Endothelial cell (in vitro differentiated cells): Measurements from ENCODE around the gene LYL1. TPM values are rescaled to one million over a fixed set of nuclear protein-coding genes. Genes with fewer than 3 reads are reported as not detected.
A peak's percentile ranks its signal among the peaks of the same experiment; 100 is the strongest.

Experiments
- DNase-seq: peaks from one replicate; pipeline ENCODE4 v3.0.0; 2021; ENCODE audit warnings: low spot score
- H3K27ac Mint-ChIP-seq: one replicate; pipeline ENCODE4 v1.8.0; 2021; ENCODE audit warnings: mixed read lengths, inconsistent platforms; ENCODE audit not compliant: unreplicated experiment
- H3K27me3 Mint-ChIP-seq: one replicate; pipeline ENCODE4 v1.8.0; 2021; ENCODE audit warnings: mild to moderate bottlenecking, moderate library complexity, mixed read lengths, inconsistent platforms; ENCODE audit not compliant: unreplicated experiment
- H3K36me3 Mint-ChIP-seq: one replicate; pipeline ENCODE4 v1.8.0; 2021; ENCODE audit warnings: mild to moderate bottlenecking, low read depth, mixed read lengths, inconsistent platforms; ENCODE audit not compliant: unreplicated experiment
- H3K4me1 Mint-ChIP-seq: one replicate; pipeline ENCODE4 v1.8.0; 2021; ENCODE audit warnings: mild to moderate bottlenecking, mixed read lengths, inconsistent platforms; ENCODE audit not compliant: unreplicated experiment
- H3K4me3 Mint-ChIP-seq: one replicate; pipeline ENCODE4 v1.8.0; 2021; ENCODE audit warnings: mild to moderate bottlenecking, mixed read lengths, inconsistent platforms; ENCODE audit not compliant: unreplicated experiment
- H3K9me3 Mint-ChIP-seq: one replicate; pipeline ENCODE4 v1.8.0; 2021; ENCODE audit warnings: mixed read lengths, inconsistent platforms; ENCODE audit not compliant: unreplicated experiment
- CTCF ChIP-seq: fragments of 200-600 bp; sonication (generic); IDR thresholded peaks from one replicate; pipeline ENCODE4 v1.5.0; 2021; ENCODE audit warnings: antibody characterized with exemption; ENCODE audit not compliant: unreplicated experiment
- total RNA-seq: library from RNA; stranded (reverse); fragmentation: NEBNext Ultra II Directional; extraction: Animal tissue kit (Norgen Biotek cat#: 25700); gene quantifications from one replicate; pipeline ENCODE4 v1.2.1, GENCODE V29; 2021; ENCODE audit not compliant: unreplicated experiment

LYL1 gene
- total RNA-seq, 1 donor from 2014 or later: 68.6 TPM

GRCh38 chr19:13112555-13112954 lies 9.9 kb upstream of the LYL1 start:
- no peak overlapping the region for H3K4me3 Mint-ChIP-seq

GRCh38 chr19:13110099-13110610 lies 7.5 kb upstream of the LYL1 start:
- Mint-ChIP-seq H3K36me3 (no peaks in the 10 kb centered on the region), H3K27ac (no peak overlapping the region), H3K9me3 (no peaks in the 10 kb centered on the region), H3K27me3 (peaks cover 5% of the 10 kb centered on the region), H3K4me1 (no peaks in the 10 kb centered on the region), H3K4me3 (no peak overlapping the region)
- no peak for DNase-seq
- TF ChIP-seq CTCF: no peak

More at GRCh38 chr19:13112555-13112954, 9.9 kb upstream of the LYL1 start:
- peaks cover 7% of the 10 kb centered on the region for H3K36me3 Mint-ChIP-seq
- no peak overlapping the region for H3K27ac Mint-ChIP-seq
- H3K4me1 Mint-ChIP-seq: peaks cover 16% of the 10 kb centered on the region
- TF ChIP-seq CTCF: no peak
- peaks cover 6% of the 10 kb centered on the region for H3K27me3 Mint-ChIP-seq
- no peaks in the 10 kb centered on the region for H3K9me3 Mint-ChIP-seq
- DNase-seq: no peak

- no peak for DNase-seq
- no peak for TF ChIP-seq CTCF
- no peak overlapping the region for H3K4me3 Mint-ChIP-seq
- peaks cover 2% of the 10 kb centered on the region for H3K4me1 Mint-ChIP-seq
- no peaks in the 10 kb centered on the region for H3K36me3 Mint-ChIP-seq
- peaks cover 5% of the 10 kb centered on the region for H3K27me3 Mint-ChIP-seq
- no peaks in the 10 kb centered on the region for H3K9me3 Mint-ChIP-seq
- no peak overlapping the region for H3K27ac Mint-ChIP-seq
Measured at GRCh38 chr19:13109361-13110098, 6.9 kb upstream of the LYL1 start.

DNA sequence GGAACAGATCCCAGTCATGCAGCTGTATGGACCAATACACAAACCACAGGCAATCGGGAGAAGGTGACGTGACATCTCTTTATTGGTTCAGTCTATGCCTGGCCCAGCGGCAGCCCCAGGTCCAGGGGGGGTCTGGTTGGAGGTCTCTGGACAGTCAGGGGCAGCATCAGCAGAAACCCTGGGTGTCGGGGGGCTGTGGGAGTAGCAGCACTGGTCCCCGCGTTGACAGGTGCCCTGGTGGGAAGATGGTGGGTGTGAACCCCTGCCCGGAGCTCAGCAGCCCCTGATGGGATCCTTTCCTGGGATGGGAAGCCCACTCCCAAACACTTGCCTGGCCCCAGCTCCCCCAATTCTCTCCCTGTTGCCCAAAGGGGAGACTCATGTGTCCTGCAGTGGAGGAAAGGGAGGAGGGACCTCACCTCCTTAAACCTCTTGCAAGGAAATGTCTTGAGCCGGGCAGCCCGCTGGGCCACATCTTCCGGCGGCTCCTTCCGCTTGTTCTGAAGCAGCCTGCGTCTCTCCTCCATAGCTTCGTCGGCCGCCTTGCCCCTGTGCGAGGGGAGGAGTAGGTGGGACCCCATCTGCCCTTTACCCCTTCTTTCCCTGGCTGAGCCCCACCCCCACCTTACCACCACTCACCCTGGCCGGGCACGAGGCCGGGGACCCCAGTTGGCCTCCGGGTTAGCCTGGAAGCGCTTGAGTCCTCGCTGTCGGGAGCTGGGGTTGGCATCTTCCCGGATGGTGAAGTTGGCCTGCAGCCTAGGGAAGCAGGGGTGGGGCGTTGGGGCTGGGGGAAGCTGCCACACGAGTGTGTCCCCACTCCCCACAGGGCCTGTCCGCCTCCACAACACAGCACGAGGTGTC lies 2.4 kb upstream of the LYL1 start:
- Mint-ChIP-seq H3K36me3 (peaks cover 8% of the 10 kb centered on the region), H3K27ac (peak overlapping the region; percentile 78), H3K4me3 (no peak overlapping the region)

More for the DNA sequence above, 2.4 kb upstream of the LYL1 start:
- no peak for DNase-seq
- peaks cover 13% of the 10 kb centered on the region for H3K4me1 Mint-ChIP-seq
- H3K9me3 Mint-ChIP-seq: no peaks in the 10 kb centered on the region
- peak; percentile 18 for TF ChIP-seq CTCF
- peaks cover 11% of the 10 kb centered on the region for H3K27me3 Mint-ChIP-seq
